Loucy (cell line): ENCODE measurements around the gene SYT15B.
"Not testable (repeated sequence)": the region's sequence is repeated elsewhere in the genome, so short reads cannot be mapped to it uniquely, and the experiment has no call there.

ENCODE experiments used
- H2AFZ ChIP-seq: fragments of 200-600 bp; sonication (generic); 2 replicates; pipeline ENCODE4 v1.6.0; 2016; ENCODE audit warnings: antibody characterized with exemption, mild to moderate bottlenecking, low read length, moderate library complexity
- H3F3A ChIP-seq: fragments of 200-600 bp; 2 replicates; pipeline ENCODE4 v1.6.0; 2016; ENCODE audit warnings: antibody characterized with exemption, low read depth, mild to moderate bottlenecking
- H3K27me3 ChIP-seq: fragments of 200-600 bp; sonication (generic); 2 replicates; pipeline ENCODE4 v1.6.1; 2014; ENCODE audit warnings: low read length, mild to moderate bottlenecking; ENCODE audit not compliant: insufficient read depth, poor library complexity, severe bottlenecking
- H3K36me3 ChIP-seq: fragments of 200-600 bp; sonication (generic); 2 replicates; pipeline ENCODE4 v1.6.1; 2016; ENCODE audit warnings: low read length; ENCODE audit not compliant: insufficient read depth
- H3K4me1 ChIP-seq: fragments of 200-600 bp; sonication (generic); 2 replicates; pipeline ENCODE4 v1.5.1; 2014; ENCODE audit warnings: low read length, mild to moderate bottlenecking; ENCODE audit not compliant: insufficient read depth, poor library complexity, severe bottlenecking
- H3K4me2 ChIP-seq: fragments of 200-600 bp; sonication (generic); 2 replicates; pipeline ENCODE4 v1.6.0; 2014; ENCODE audit warnings: antibody characterized with exemption, low read length, low read depth, mild to moderate bottlenecking; ENCODE audit not compliant: poor library complexity, severe bottlenecking
- H3K4me3 ChIP-seq: fragments of 200-600 bp; sonication (generic); 2 replicates; pipeline ENCODE4 v1.5.1; 2014; ENCODE audit warnings: low read length, mild to moderate bottlenecking, mixed read lengths; ENCODE audit not compliant: poor library complexity, severe bottlenecking
- H3K79me2 ChIP-seq: fragments of 200-600 bp; sonication (generic); 2 replicates; pipeline ENCODE4 v1.6.1; 2014; ENCODE audit warnings: low read length; ENCODE audit not compliant: insufficient read depth
- H3K9ac ChIP-seq: fragments of 200-600 bp; sonication (generic); 2 replicates; pipeline ENCODE4 v1.6.0; 2014; ENCODE audit warnings: mild to moderate bottlenecking, low read depth, low read length, moderate library complexity; ENCODE audit not compliant: poor library complexity, severe bottlenecking
- H3K9me2 ChIP-seq: fragments of 200-600 bp; sonication (generic); replicated peaks from 2 replicates; pipeline ENCODE4 v1.6.1; 2016; ENCODE audit warnings: low read depth, low read length, mixed read lengths
- H3K9me3 ChIP-seq: fragments of 200-600 bp; sonication (generic); 2 replicates; pipeline ENCODE4 v1.6.1; 2014; ENCODE audit warnings: mild to moderate bottlenecking, antibody characterized with exemption, low read length, low read depth; ENCODE audit not compliant: insufficient read depth
- H4K20me1 ChIP-seq: fragments of 200-600 bp; sonication (generic); 2 replicates; pipeline ENCODE4 v1.6.0; 2014; ENCODE audit warnings: antibody characterized with exemption, low read length, mild to moderate bottlenecking; ENCODE audit not compliant: insufficient read depth, poor library complexity, severe bottlenecking

SYT15B gene

GRCh38 chr10:47767236-47767635 is 3.8 kb upstream of the SYT15B start:
- not testable (repeated sequence) for H3K27me3 ChIP-seq, H3K36me3 ChIP-seq, H3K4me1 ChIP-seq, H4K20me1 ChIP-seq, H3K79me2 ChIP-seq, H3K9me3 ChIP-seq, H2AFZ ChIP-seq, H3K4me3 ChIP-seq, H3F3A ChIP-seq, H3K4me2 ChIP-seq, H3K9ac ChIP-seq, H3K9me2 ChIP-seq

- H3K9me3 ChIP-seq, H3F3A ChIP-seq, H3K4me3 ChIP-seq, H3K79me2 ChIP-seq, H4K20me1 ChIP-seq, H3K4me1 ChIP-seq, H3K36me3 ChIP-seq, H3K4me2 ChIP-seq, H3K9me2 ChIP-seq, H3K9ac ChIP-seq, H3K27me3 ChIP-seq, H2AFZ ChIP-seq: not testable (repeated sequence)
Measured at GRCh38 chr10:47765232-47765631, 1.8 kb upstream of the SYT15B start.

GRCh38 chr10:47762674-47763553 is 478 bp downstream of the SYT15B start:
- not testable (repeated sequence) for H3K4me3 ChIP-seq, H3K9ac ChIP-seq, H3K36me3 ChIP-seq, H3F3A ChIP-seq, H3K9me2 ChIP-seq, H3K4me2 ChIP-seq, H3K9me3 ChIP-seq, H4K20me1 ChIP-seq, H3K79me2 ChIP-seq, H3K27me3 ChIP-seq, H2AFZ ChIP-seq, H3K4me1 ChIP-seq

- not testable (repeated sequence) for H3K9ac ChIP-seq, H3K36me3 ChIP-seq, H3K9me2 ChIP-seq
Measured at GRCh38 chr10:47758855-47759254, 4.5 kb downstream of the SYT15B start.

GRCh38 chr10:47756169-47756568 is 7.2 kb downstream of the SYT15B start:
- H2AFZ ChIP-seq, H3K79me2 ChIP-seq, H3K36me3 ChIP-seq, H3K4me3 ChIP-seq, H3K4me1 ChIP-seq, H3F3A ChIP-seq, H3K9me2 ChIP-seq, H3K27me3 ChIP-seq, H3K4me2 ChIP-seq, H3K9ac ChIP-seq, H3K9me3 ChIP-seq, H4K20me1 ChIP-seq: not testable (repeated sequence)

More at GRCh38 chr10:47758855-47759254, 4.5 kb downstream of the SYT15B start:
- H4K20me1 ChIP-seq, H3K4me3 ChIP-seq, H3K9me3 ChIP-seq, H3K4me2 ChIP-seq, H3K27me3 ChIP-seq, H3K4me1 ChIP-seq, H3K79me2 ChIP-seq, H3F3A ChIP-seq, H2AFZ ChIP-seq: not testable (repeated sequence)

GRCh38 chr10:47753871-47754270 is 9.5 kb downstream of the SYT15B start:
- not testable (repeated sequence) for H3K4me1 ChIP-seq, H3K4me2 ChIP-seq, H3K4me3 ChIP-seq, H4K20me1 ChIP-seq, H3F3A ChIP-seq, H3K9me2 ChIP-seq, H3K9ac ChIP-seq, H3K27me3 ChIP-seq, H3K36me3 ChIP-seq, H3K79me2 ChIP-seq, H3K9me3 ChIP-seq, H2AFZ ChIP-seq

- not testable (repeated sequence) for H3F3A ChIP-seq, H3K4me2 ChIP-seq, H3K4me1 ChIP-seq, H4K20me1 ChIP-seq, H3K36me3 ChIP-seq, H3K9me2 ChIP-seq, H3K9me3 ChIP-seq, H3K79me2 ChIP-seq, H3K9ac ChIP-seq, H2AFZ ChIP-seq, H3K27me3 ChIP-seq, H3K4me3 ChIP-seq
Measured at GRCh38 chr10:47753176-47753575, 10.2 kb downstream of the SYT15B start.
